ENCODE results near the gene FAM234B. TPM values are rescaled to one million over a fixed set of nuclear protein-coding genes. Genes with fewer than 3 reads are reported as not detected.

The FAM234B gene
- total and polyA plus RNA-seq, 2 donors (not counting 1 experiment from before 2014, with no cell fraction given): 2.6 to 8.2 TPM

DNA sequence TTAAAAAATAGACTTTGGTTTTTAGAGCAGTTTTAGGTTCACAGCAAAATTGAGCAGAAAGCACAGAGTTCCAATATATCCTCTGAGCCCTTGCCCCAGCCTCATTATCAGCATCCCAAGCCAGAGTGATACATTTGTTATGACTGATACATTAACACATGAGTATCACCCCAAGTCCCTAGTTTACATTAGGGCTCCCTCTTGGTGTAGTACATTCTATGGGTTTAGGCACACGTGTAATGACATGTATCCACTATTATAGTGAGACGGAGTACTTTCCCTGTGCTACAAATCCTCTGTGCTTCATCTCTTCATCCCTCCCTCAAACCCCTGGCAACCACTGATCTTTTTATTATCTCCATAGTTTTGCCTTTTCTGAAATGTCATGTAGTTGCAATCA, 81.8 kb downstream of the FAM234B start:
- Histone ChIP-seq H3K27me3 (replicated peaks in 1 of 4; ENCODE audit: control extremely low read depth in 1 of 4, control insufficient read depth in 3 of 4, insufficient read depth in 4 of 4, low read length in 3 of 4) (no peaks in the 10 kb centered on the region), H3K27ac (ENCODE audit: low read length in 2 of 2) (no peak overlapping the region), H3K9me3 (ENCODE audit: control extremely low read depth in 1 of 3, control insufficient read depth in 2 of 3, insufficient read depth in 1 of 3, low read length in 2 of 3) (no peaks in the 10 kb centered on the region), H3K79me2 (ENCODE audit: control insufficient read depth, insufficient read depth, low read length) (no peaks in the 10 kb centered on the region), H3K36me3 (replicated peaks in 1 of 2; ENCODE audit: control extremely low read depth in 1 of 2, control insufficient read depth in 1 of 2, extremely low read depth in 1 of 2, insufficient read depth in 2 of 2, low read length in 1 of 2) (no peaks in the 10 kb centered on the region), H3K9ac (ENCODE audit: low read length) (no peak overlapping the region), H3K4me1 (ENCODE audit: control insufficient read depth in 2 of 2, insufficient read depth in 2 of 2, low read length in 2 of 2) (no peaks in the 10 kb centered on the region), H4K20me1 (ENCODE audit: control insufficient read depth, insufficient read depth, low read length, poor library complexity, severe bottlenecking) (no peaks in the 10 kb centered on the region), H3K4me2 (replicated peaks; ENCODE audit: low read depth, low read length, poor library complexity, severe bottlenecking) (no peak overlapping the region), H3K4me3 (ENCODE audit: control extremely low read depth in 1 of 5, extremely low read depth in 1 of 5, insufficient read depth in 1 of 5, low read depth in 2 of 5, low read length in 4 of 5) (no peak overlapping the region), H2AFZ (ENCODE audit: insufficient read depth, low read depth, low read length, poor library complexity, severe bottlenecking) (no peak overlapping the region)
- Mint-ChIP-seq H3K4me3 (no peak overlapping the region), H3K9me3 (ENCODE audit: insufficient read depth) (no peaks in the 10 kb centered on the region), H3K27ac (no peak overlapping the region), H3K4me1 (no peaks in the 10 kb centered on the region), H3K27me3 (peaks cover 22% of the 10 kb centered on the region)
- 100% methylated on average over 2 of the region's 2 CpGs for WGBS (ENCODE audit: insufficient coverage)
- DNase-seq (no peak), ATAC-seq (ENCODE audit: low read depth) (no peak)
- intact Hi-C loops (cut with micrococcal nuclease): no loop called here
- ChIA-PET POLR2A (no interaction called here), CTCF (no interaction called here)
- TF ChIP-seq EZH2 (IDR thresholded peaks at IDR 0.05; ENCODE audit: borderline replicate concordance, insufficient read depth, low read depth, low read length, poor library complexity, severe bottlenecking): no peak
- TF ChIP-seq, protein P1, sequence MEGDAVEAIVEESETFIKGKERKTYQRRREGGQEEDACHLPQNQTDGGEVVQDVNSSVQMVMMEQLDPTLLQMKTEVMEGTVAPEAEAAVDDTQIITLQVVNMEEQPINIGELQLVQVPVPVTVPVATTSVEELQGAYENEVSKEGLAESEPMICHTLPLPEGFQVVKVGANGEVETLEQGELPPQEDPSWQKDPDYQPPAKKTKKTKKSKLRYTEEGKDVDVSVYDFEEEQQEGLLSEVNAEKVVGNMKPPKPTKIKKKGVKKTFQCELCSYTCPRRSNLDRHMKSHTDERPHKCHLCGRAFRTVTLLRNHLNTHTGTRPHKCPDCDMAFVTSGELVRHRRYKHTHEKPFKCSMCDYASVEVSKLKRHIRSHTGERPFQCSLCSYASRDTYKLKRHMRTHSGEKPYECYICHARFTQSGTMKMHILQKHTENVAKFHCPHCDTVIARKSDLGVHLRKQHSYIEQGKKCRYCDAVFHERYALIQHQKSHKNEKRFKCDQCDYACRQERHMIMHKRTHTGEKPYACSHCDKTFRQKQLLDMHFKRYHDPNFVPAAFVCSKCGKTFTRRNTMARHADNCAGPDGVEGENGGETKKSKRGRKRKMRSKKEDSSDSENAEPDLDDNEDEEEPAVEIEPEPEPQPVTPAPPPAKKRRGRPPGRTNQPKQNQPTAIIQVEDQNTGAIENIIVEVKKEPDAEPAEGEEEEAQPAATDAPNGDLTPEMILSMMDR (IDR thresholded peaks at IDR 0.05): no peak

DNA sequence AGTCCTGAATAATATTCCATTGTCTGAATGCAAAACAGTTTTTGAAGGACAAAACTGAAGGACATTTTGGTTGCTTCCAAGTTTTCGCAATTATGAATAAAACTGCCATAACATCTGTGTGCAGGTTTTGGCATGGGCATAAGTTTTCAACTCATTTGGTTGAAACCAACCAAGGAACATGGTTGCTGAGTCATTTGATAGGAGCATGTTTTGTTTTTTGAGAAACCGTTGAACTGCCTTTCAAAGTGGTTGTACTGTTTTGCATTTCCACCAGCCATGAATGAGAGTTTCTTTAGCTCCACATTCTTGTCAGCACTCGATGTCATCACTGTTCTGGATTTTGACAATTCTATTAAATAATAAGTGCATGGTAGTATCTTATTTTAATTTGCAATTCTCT, 82.3 kb downstream of the FAM234B start:
- Mint-ChIP-seq H3K27me3 (peaks cover 22% of the 10 kb centered on the region), H3K9me3 (ENCODE audit: insufficient read depth) (no peaks in the 10 kb centered on the region), H3K27ac (no peak overlapping the region), H3K4me1 (no peaks in the 10 kb centered on the region), H3K4me3 (no peak overlapping the region)
- DNase-seq (no peak), ATAC-seq (ENCODE audit: low read depth) (no peak)
- no peak overlapping the region for H3K27ac ChIP-seq (ENCODE audit: low read length in 2 of 2)
- no peaks in the 10 kb centered on the region for H3K36me3 ChIP-seq (replicated peaks in 1 of 2; ENCODE audit: control extremely low read depth in 1 of 2, control insufficient read depth in 1 of 2, extremely low read depth in 1 of 2, insufficient read depth in 2 of 2, low read length in 1 of 2)
- H4K20me1 ChIP-seq (ENCODE audit: control insufficient read depth, insufficient read depth, low read length, poor library complexity, severe bottlenecking): no peaks in the 10 kb centered on the region
- no peak overlapping the region for H3K4me2 ChIP-seq (replicated peaks; ENCODE audit: low read depth, low read length, poor library complexity, severe bottlenecking)
- no peak overlapping the region for H3K9ac ChIP-seq (ENCODE audit: low read length)
- H3K9me3 ChIP-seq (ENCODE audit: control extremely low read depth in 1 of 3, control insufficient read depth in 2 of 3, insufficient read depth in 1 of 3, low read length in 2 of 3): no peaks in the 10 kb centered on the region
- H2AFZ ChIP-seq (ENCODE audit: insufficient read depth, low read depth, low read length, poor library complexity, severe bottlenecking): no peak overlapping the region
- no peaks in the 10 kb centered on the region for H3K27me3 ChIP-seq (replicated peaks in 1 of 4; ENCODE audit: control extremely low read depth in 1 of 4, control insufficient read depth in 3 of 4, insufficient read depth in 4 of 4, low read length in 3 of 4)
- TF ChIP-seq, protein P1 (IDR thresholded peaks at IDR 0.05): no peak
- TF ChIP-seq EZH2 (IDR thresholded peaks at IDR 0.05; ENCODE audit: borderline replicate concordance, insufficient read depth, low read depth, low read length, poor library complexity, severe bottlenecking): no peak
- no peaks in the 10 kb centered on the region for H3K79me2 ChIP-seq (ENCODE audit: control insufficient read depth, insufficient read depth, low read length)
- no peak overlapping the region for H3K4me3 ChIP-seq (ENCODE audit: control extremely low read depth in 1 of 5, extremely low read depth in 1 of 5, insufficient read depth in 1 of 5, low read depth in 2 of 5, low read length in 4 of 5)
- ChIA-PET POLR2A (no interaction called here), CTCF (no interaction called here)
- WGBS (ENCODE audit: insufficient coverage): 64% methylated on average over 2 of the region's 3 CpGs
- H3K4me1 ChIP-seq (ENCODE audit: control insufficient read depth in 2 of 2, insufficient read depth in 2 of 2, low read length in 2 of 2): no peaks in the 10 kb centered on the region
- intact Hi-C loops (cut with micrococcal nuclease): no loop called here
